ENCODE data around the gene PDLIM1.

GRCh38 chr10:95240811-95241210, 50.0 kb downstream of the PDLIM1 start:
- TF ChIP-seq CTCF (IDR thresholded peaks at IDR 0.05) (no peak), EP300 (IDR thresholded peaks at IDR 0.05) (no peak), POLR2A (IDR thresholded peaks at IDR 0.05) (no peak)

All from ovary (tissue), 3 donors.